WI38 (cell line): Measurements from ENCODE around the gene MCTP2.
"Not testable (repeated sequence)": the region's sequence is repeated elsewhere in the genome, so short reads cannot be mapped to it uniquely, and the experiment has no call there.

Experiments
- H3K4me3 ChIP-seq: 2 replicates; pipeline ENCODE4 v1.5.1; 2011; ENCODE audit warnings: low read depth, mild to moderate bottlenecking, control low read depth, low read length
- TF ChIP-seq, protein P1 (sequence below): IDR thresholded peaks from 2 replicates; pipeline ENCODE4 v1.5.1; 2012; ENCODE audit warnings: low read depth, mild to moderate bottlenecking, control low read depth, low read length

MCTP2 gene

GRCh38 chr15:94256511-94256910 lies 25.1 kb downstream of the MCTP2 start:
- no peak overlapping the region for H3K4me3 ChIP-seq
- TF ChIP-seq, protein P1, sequence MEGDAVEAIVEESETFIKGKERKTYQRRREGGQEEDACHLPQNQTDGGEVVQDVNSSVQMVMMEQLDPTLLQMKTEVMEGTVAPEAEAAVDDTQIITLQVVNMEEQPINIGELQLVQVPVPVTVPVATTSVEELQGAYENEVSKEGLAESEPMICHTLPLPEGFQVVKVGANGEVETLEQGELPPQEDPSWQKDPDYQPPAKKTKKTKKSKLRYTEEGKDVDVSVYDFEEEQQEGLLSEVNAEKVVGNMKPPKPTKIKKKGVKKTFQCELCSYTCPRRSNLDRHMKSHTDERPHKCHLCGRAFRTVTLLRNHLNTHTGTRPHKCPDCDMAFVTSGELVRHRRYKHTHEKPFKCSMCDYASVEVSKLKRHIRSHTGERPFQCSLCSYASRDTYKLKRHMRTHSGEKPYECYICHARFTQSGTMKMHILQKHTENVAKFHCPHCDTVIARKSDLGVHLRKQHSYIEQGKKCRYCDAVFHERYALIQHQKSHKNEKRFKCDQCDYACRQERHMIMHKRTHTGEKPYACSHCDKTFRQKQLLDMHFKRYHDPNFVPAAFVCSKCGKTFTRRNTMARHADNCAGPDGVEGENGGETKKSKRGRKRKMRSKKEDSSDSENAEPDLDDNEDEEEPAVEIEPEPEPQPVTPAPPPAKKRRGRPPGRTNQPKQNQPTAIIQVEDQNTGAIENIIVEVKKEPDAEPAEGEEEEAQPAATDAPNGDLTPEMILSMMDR: no peak

DNA sequence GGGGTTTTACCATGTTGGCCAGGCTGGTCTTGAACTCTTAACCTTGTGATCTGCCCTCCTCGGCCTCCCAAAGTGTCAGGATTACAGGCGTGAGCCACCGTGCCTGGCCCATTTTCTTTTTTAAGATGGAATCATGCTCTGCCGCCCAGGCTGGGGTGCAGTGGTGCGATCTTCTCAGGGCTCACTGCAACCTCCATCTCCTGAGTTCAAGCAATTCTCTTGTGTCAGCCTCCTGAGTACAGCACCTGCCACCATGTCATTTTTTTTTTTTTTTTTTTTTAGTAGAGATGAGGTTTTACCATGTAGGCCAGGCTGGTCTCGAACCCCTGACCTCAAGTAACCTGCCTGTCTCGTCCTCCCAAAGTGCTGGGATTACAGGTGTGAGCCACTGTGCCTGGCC lies 26.4 kb downstream of the MCTP2 start:
- not testable (repeated sequence) for H3K4me3 ChIP-seq

DNA sequence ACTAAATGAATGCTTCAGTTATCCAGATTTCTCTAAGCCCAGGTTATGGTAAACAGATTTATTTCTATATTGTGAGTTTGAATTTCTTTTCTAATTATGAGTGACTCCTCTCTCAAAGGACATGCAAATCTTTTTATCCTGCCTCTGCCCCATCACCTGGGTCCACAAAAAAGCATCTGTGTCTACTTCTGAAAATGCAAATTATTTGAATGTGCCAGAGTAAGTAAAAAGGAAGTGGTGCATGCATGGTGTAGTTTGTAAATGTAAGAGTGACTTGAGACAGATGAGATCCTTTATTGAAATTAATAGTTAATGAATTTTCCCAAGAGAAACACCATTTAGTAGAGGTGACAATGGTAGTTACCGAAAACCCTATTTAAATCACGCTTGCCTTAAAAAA lies 26.9 kb downstream of the MCTP2 start:
- TF ChIP-seq, protein P1: no peak
- no peak overlapping the region for H3K4me3 ChIP-seq

GRCh38 chr15:94259121-94259751 lies 27.9 kb downstream of the MCTP2 start:
- TF ChIP-seq, protein P1: no peak

GRCh38 chr15:94259863-94260262 lies 28.5 kb downstream of the MCTP2 start:
- H3K4me3 ChIP-seq: no peak overlapping the region
- TF ChIP-seq, protein P1: no peak

More at GRCh38 chr15:94259121-94259751, 27.9 kb downstream of the MCTP2 start:
- no peak overlapping the region for H3K4me3 ChIP-seq

DNA sequence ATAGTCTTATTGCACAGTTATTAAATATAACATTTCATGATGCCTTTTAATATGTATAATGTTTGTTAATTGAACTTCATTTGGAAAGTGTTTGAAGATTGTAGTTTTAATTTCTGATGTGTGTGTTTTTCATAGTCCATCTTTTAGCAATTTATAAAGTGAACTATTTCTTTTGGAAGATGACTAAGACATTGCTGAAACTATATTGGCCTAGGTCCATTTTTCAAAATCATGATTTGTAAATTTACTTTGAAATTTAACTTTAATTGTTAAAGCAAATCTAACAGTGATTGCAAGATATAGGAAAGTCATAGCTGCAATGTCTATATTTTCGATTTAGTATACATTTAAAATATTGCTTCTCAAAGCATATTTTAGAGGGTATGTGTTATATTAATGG lies 30.8 kb downstream of the MCTP2 start:
- H3K4me3 ChIP-seq: no peak overlapping the region
- TF ChIP-seq, protein P1: no peak

- TF ChIP-seq, protein P1: no peak
- H3K4me3 ChIP-seq: no peak overlapping the region
Measured at GRCh38 chr15:94263341-94264273, 32.2 kb downstream of the MCTP2 start.
